Skeletal muscle satellite cell (primary cell): ENCODE data around the gene RPL7A.
"Not testable (repeated sequence)": the region's sequence is repeated elsewhere in the genome, so short reads cannot be mapped to it uniquely, and the experiment has no call there.

Experiments
- H3K27me3 ChIP-seq: 2 replicates; pipeline ENCODE4 v1.7.0; 2013; ENCODE audit warnings: low read length; ENCODE audit not compliant: control insufficient read depth, insufficient read depth
- H3K36me3 ChIP-seq: 2 replicates; pipeline ENCODE4 v1.7.0; 2013; ENCODE audit warnings: mild to moderate bottlenecking, control low read depth, low read length; ENCODE audit not compliant: insufficient read depth
- H3K4me1 ChIP-seq: 2 replicates; pipeline ENCODE4 v1.7.0; 2013; ENCODE audit warnings: low read length; ENCODE audit not compliant: control insufficient read depth, insufficient read depth
- H3K4me2 ChIP-seq: 2 replicates; pipeline ENCODE4 v1.7.0; 2013; ENCODE audit warnings: mild to moderate bottlenecking, low read length
- H3K4me3 ChIP-seq: 2 replicates; pipeline ENCODE4 v1.7.0; 2013; ENCODE audit warnings: low read length
- H3K9ac ChIP-seq: 2 replicates; pipeline ENCODE4 v1.7.0; 2013; ENCODE audit warnings: mild to moderate bottlenecking, low read depth, low read length, moderate library complexity
- H3K9me3 ChIP-seq: replicated peaks from 2 replicates; pipeline ENCODE4 v1.7.0; 2013; ENCODE audit warnings: mild to moderate bottlenecking, control low read depth, low read length

Gene RPL7A

GRCh38 chr9:133375116-133375723 is 27.2 kb downstream of the RPL7A start:
- Histone ChIP-seq H3K4me2 (peak overlapping the region; percentile 92), H3K4me1 (peaks cover 45% of the 10 kb centered on the region)

GRCh38 chr9:133375724-133376654 is 28.0 kb downstream of the RPL7A start, which contains the start of the genes STKLD1 and SURF4:
Gene STKLD1 (plus strand): TSS chr9:133376366. CDS start chr9:133376474, 108 bp downstream.
Gene SURF4 (minus strand): TSS chr9:133376060. CDS start chr9:133375969, 91 bp downstream.
- Histone ChIP-seq H3K36me3 (peaks cover 24% of the 10 kb centered on the region), H3K4me2 (peak within 1 kb of the TSS; percentile 97), H3K4me1 (peaks cover 39% of the 10 kb centered on the region), H3K4me3 (peak within 1 kb of the TSS; percentile 93), H3K27me3 (no peaks in the 10 kb centered on the region), H3K9ac (peak within 1 kb of the TSS; percentile 96), H3K9me3 (no peaks in the 10 kb centered on the region)

More at GRCh38 chr9:133375116-133375723, 27.2 kb downstream of the RPL7A start:
- Histone ChIP-seq H3K36me3 (peaks cover 32% of the 10 kb centered on the region), H3K9me3 (no peaks in the 10 kb centered on the region), H3K4me3 (peak overlapping the region; percentile 93), H3K27me3 (no peaks in the 10 kb centered on the region), H3K9ac (peak overlapping the region; percentile 96)

- Histone ChIP-seq H3K36me3 (peaks cover 11% of the 10 kb centered on the region), H3K4me2 (peak overlapping the region; percentile 97), H3K4me1 (peaks cover 26% of the 10 kb centered on the region)
- H3K9ac ChIP-seq, H3K9me3 ChIP-seq, H3K4me3 ChIP-seq, H3K27me3 ChIP-seq: not testable (repeated sequence)
These were observed 29.3 kb downstream of the RPL7A start for GRCh38 chr9:133377280-133377679.

- H3K27me3 ChIP-seq = no peaks in the 10 kb centered on the region
- H3K9ac ChIP-seq = no peak overlapping the region
- H3K4me1 ChIP-seq = peaks cover 23% of the 10 kb centered on the region
- H3K36me3 ChIP-seq = peaks cover 7% of the 10 kb centered on the region
- H3K9me3 ChIP-seq = no peaks in the 10 kb centered on the region
- H3K4me2 ChIP-seq = no peak overlapping the region
- H3K4me3 ChIP-seq = no peak overlapping the region
These were observed 29.8 kb downstream of the RPL7A start for GRCh38 chr9:133377721-133378216.

- Histone ChIP-seq H3K4me3 (no peak overlapping the region), H3K27me3 (no peaks in the 10 kb centered on the region), H3K9me3 (no peaks in the 10 kb centered on the region), H3K36me3 (no peaks in the 10 kb centered on the region), H3K4me2 (no peak overlapping the region), H3K4me1 (peaks cover 23% of the 10 kb centered on the region), H3K9ac (no peak overlapping the region)
These were observed 30.5 kb downstream of the RPL7A start for GRCh38 chr9:133378408-133378962.

GRCh38 chr9:133379153-133380086 is 31.4 kb downstream of the RPL7A start:
- no peak overlapping the region for H3K4me3 ChIP-seq
- no peak overlapping the region for H3K4me2 ChIP-seq
- H3K9ac ChIP-seq = no peak overlapping the region
- no peaks in the 10 kb centered on the region for H3K36me3 ChIP-seq
- no peaks in the 10 kb centered on the region for H3K27me3 ChIP-seq
- no peaks in the 10 kb centered on the region for H3K9me3 ChIP-seq
- peaks cover 16% of the 10 kb centered on the region for H3K4me1 ChIP-seq

GRCh38 chr9:133380734-133381133 is 32.7 kb downstream of the RPL7A start:
- H3K4me2 ChIP-seq = no peak overlapping the region
- no peak overlapping the region for H3K4me3 ChIP-seq
- no peaks in the 10 kb centered on the region for H3K36me3 ChIP-seq
- peaks cover 16% of the 10 kb centered on the region for H3K4me1 ChIP-seq
- H3K9ac ChIP-seq = no peak overlapping the region
- H3K9me3 ChIP-seq = no peaks in the 10 kb centered on the region
- no peaks in the 10 kb centered on the region for H3K27me3 ChIP-seq

GRCh38 chr9:133382507-133383141 is 34.6 kb downstream of the RPL7A start:
- peaks cover 7% of the 10 kb centered on the region for H3K4me1 ChIP-seq
- H3K9me3 ChIP-seq = no peaks in the 10 kb centered on the region
- no peak overlapping the region for H3K4me2 ChIP-seq
- no peak overlapping the region for H3K4me3 ChIP-seq
- H3K9ac ChIP-seq = no peak overlapping the region
- no peaks in the 10 kb centered on the region for H3K36me3 ChIP-seq
- H3K27me3 ChIP-seq = no peaks in the 10 kb centered on the region

GRCh38 chr9:133383438-133383837 is 35.4 kb downstream of the RPL7A start:
- no peak overlapping the region for H3K4me2 ChIP-seq
- H3K9me3 ChIP-seq = no peaks in the 10 kb centered on the region
- no peak overlapping the region for H3K9ac ChIP-seq
- H3K4me3 ChIP-seq = no peak overlapping the region
- H3K36me3 ChIP-seq = no peaks in the 10 kb centered on the region
- H3K4me1 ChIP-seq = no peaks in the 10 kb centered on the region
- H3K27me3 ChIP-seq = no peaks in the 10 kb centered on the region

GRCh38 chr9:133384736-133385321 is 36.8 kb downstream of the RPL7A start:
- Histone ChIP-seq H3K9ac (no peak overlapping the region), H3K9me3 (no peaks in the 10 kb centered on the region), H3K4me2 (no peak overlapping the region), H3K4me1 (no peaks in the 10 kb centered on the region), H3K27me3 (peaks cover 6% of the 10 kb centered on the region), H3K4me3 (no peak overlapping the region), H3K36me3 (no peaks in the 10 kb centered on the region)
